IMR-90 (cell line): ENCODE data around the gene PDGFD. TPM values are rescaled to one million over a fixed set of nuclear protein-coding genes. Genes with fewer than 3 reads are reported as not detected.

ENCODE experiments used
- ATAC-seq: fragments of 200-7000 bp; cut with Tn5 transposase; 2 replicates; pipeline ENCODE4 v1.9.1; 2020; ENCODE audit warnings: low read depth, mild to moderate bottlenecking, moderate library complexity
- BruUV-seq: library from RNA; stranded (reverse); fragments of 400-500 nt; replicated peaks from 2 replicates; lab custom pipeline; 2021; lab: Mats Ljungman, UMichigan
- CTCF ChIA-PET: fragments of 300-600 bp; formaldehyde crosslinking; extraction: SDS; loops from one replicate; lab custom pipeline; 2021; ENCODE audit warnings: antibody characterized with exemption; lab: Yijun Ruan, JAX
- POLR2A ChIA-PET: fragments of 300-600 bp; sonication (Branson Sonifier 250); formaldehyde crosslinking; loops from one replicate; lab custom pipeline; 2022; ENCODE audit warnings: antibody characterized with exemption; ENCODE audit not compliant: unreplicated experiment; lab: Charles Lee
- DNase-seq: peaks from one replicate; pipeline ENCODE4 v3.0.0; 2013
- H2AFZ ChIP-seq: replicated peaks from 2 replicates; pipeline ENCODE3; 2013; ENCODE audit warnings: low read length, mild to moderate bottlenecking; ENCODE audit not compliant: poor library complexity
- H2AK5ac ChIP-seq: 2 replicates; pipeline ENCODE4 v1.6.1; 2013; ENCODE audit warnings: low read depth, low read length, inconsistent platforms
- H2AK9ac ChIP-seq: replicated peaks from 2 replicates; pipeline ENCODE3; 2013; ENCODE audit warnings: mild to moderate bottlenecking, low read depth, low read length, moderate library complexity; ENCODE audit not compliant: poor library complexity
- H2BK120ac ChIP-seq: 2 replicates; pipeline ENCODE4 v1.6.1; 2013; ENCODE audit warnings: low read depth, low read length, inconsistent platforms
- H2BK15ac ChIP-seq: 3 replicates; pipeline ENCODE4 v1.6.1; 2013; ENCODE audit warnings: low read depth, low read length, inconsistent platforms
- H2BK20ac ChIP-seq: 2 replicates; pipeline ENCODE4 v1.6.1; 2013; ENCODE audit warnings: low read depth, mild to moderate bottlenecking, inconsistent platforms, low read length, moderate library complexity
- H2BK5ac ChIP-seq: 2 replicates; pipeline ENCODE4 v1.6.1; 2013; ENCODE audit warnings: mild to moderate bottlenecking, low read depth, low read length, inconsistent platforms; ENCODE audit not compliant: poor library complexity, severe bottlenecking
- H3K14ac ChIP-seq: replicated peaks from 2 replicates; pipeline ENCODE4 v1.6.1; 2013; ENCODE audit warnings: low read depth, low read length, inconsistent platforms
- H3K18ac ChIP-seq: 2 replicates; pipeline ENCODE4 v1.6.1; 2013; ENCODE audit warnings: low read depth, low read length, control low read depth
- H3K23ac ChIP-seq: 2 replicates; pipeline ENCODE4 v1.6.1; 2013; ENCODE audit warnings: low read depth, low read length, inconsistent platforms
- H3K27ac ChIP-seq: 2 replicates; pipeline ENCODE4 v1.5.1; 2013; ENCODE audit warnings: mild to moderate bottlenecking, control low read depth, low read length; ENCODE audit not compliant: insufficient read depth
- H3K27me3 ChIP-seq: 2 replicates; pipeline ENCODE4 v1.6.1; 2013; ENCODE audit warnings: low read length; ENCODE audit not compliant: control insufficient read depth, insufficient read depth
- H3K36me3 ChIP-seq: 2 replicates; pipeline ENCODE4 v1.6.1; 2013; ENCODE audit warnings: low read length, mixed read lengths; ENCODE audit not compliant: control insufficient read depth, insufficient read depth
- H3K4ac ChIP-seq: 2 replicates; pipeline ENCODE4 v1.6.1; 2013; ENCODE audit warnings: low read depth, low read length, inconsistent platforms
- H3K4me1 ChIP-seq: 2 replicates; pipeline ENCODE4 v1.6.1; 2013; ENCODE audit warnings: low read length, mixed read lengths; ENCODE audit not compliant: control insufficient read depth, insufficient read depth
- H3K4me2 ChIP-seq: 2 replicates; pipeline ENCODE4 v1.6.1; 2013; ENCODE audit warnings: low read depth, mild to moderate bottlenecking, control low read depth, low read length, moderate library complexity
- H3K4me3 ChIP-seq: 2 replicates; pipeline ENCODE4 v1.5.1; 2013; ENCODE audit warnings: low read depth, mild to moderate bottlenecking, control low read depth, low read length, moderate library complexity; ENCODE audit not compliant: insufficient read depth
- H3K56ac ChIP-seq: 2 replicates; pipeline ENCODE4 v1.6.1; 2013; ENCODE audit warnings: low read length, inconsistent platforms; ENCODE audit not compliant: insufficient read depth; ENCODE audit errors: extremely low read depth
- H3K79me1 ChIP-seq, 2 experiments: 2 replicates each; pipeline ENCODE4 v1.6.1; 2013; ENCODE audit warnings: low read length in 2 of 2, inconsistent platforms in 1 of 2, low read depth in 1 of 2
- H3K9ac ChIP-seq: 2 replicates; pipeline ENCODE4 v1.6.1; 2013; ENCODE audit warnings: low read depth, low read length, control low read depth
- H3K9me1 ChIP-seq: 2 replicates; pipeline ENCODE4 v1.6.1; 2013; ENCODE audit warnings: low read length, inconsistent platforms; ENCODE audit not compliant: insufficient read depth
- H3K9me3 ChIP-seq: 2 replicates; pipeline ENCODE4 v1.6.1; 2013; ENCODE audit warnings: low read length; ENCODE audit not compliant: control insufficient read depth, insufficient read depth
- H4K20me1 ChIP-seq: 2 replicates; pipeline ENCODE4 v1.6.1; 2013; ENCODE audit warnings: low read length, inconsistent platforms; ENCODE audit not compliant: insufficient read depth
- H4K5ac ChIP-seq: 2 replicates; pipeline ENCODE4 v1.6.1; 2013; ENCODE audit warnings: mild to moderate bottlenecking, low read depth, low read length, control low read depth
- H4K8ac ChIP-seq, 2 experiments: 2 replicates each; pipeline ENCODE4 v1.6.1; 2013; ENCODE audit warnings: low read depth in 2 of 2, low read length in 2 of 2, control low read depth in 1 of 2, inconsistent platforms in 1 of 2
- H4K91ac ChIP-seq: 2 replicates; pipeline ENCODE4 v1.6.1; 2013; ENCODE audit warnings: low read depth, low read length, inconsistent platforms; ENCODE audit not compliant: insufficient read depth
- BHLHE40 ChIP-seq: fragments of 150-350 bp; IDR thresholded peaks from 2 replicates; pipeline ENCODE4 v1.6.1; 2016; ENCODE audit warnings: mild to moderate bottlenecking, low read depth, low read length
- CEBPB ChIP-seq: IDR thresholded peaks from 2 replicates; pipeline ENCODE4 v1.6.1; 2012; ENCODE audit warnings: low read depth, low read length, improper control_type of control experiment
- CHD1 ChIP-seq: IDR thresholded peaks from 2 replicates; pipeline ENCODE4 v1.6.1; 2012; ENCODE audit warnings: low read depth, low read length, improper control_type of control experiment
- FOS ChIP-seq: fragments of 150-350 bp; IDR thresholded peaks from 2 replicates; pipeline ENCODE4 v1.6.1; 2016; ENCODE audit warnings: low read depth, low read length
- MAFK ChIP-seq: IDR thresholded peaks from 2 replicates; pipeline ENCODE4 v1.6.1; 2012; ENCODE audit warnings: low read depth, low read length, improper control_type of control experiment
- MAZ ChIP-seq: IDR thresholded peaks from 2 replicates; pipeline ENCODE4 v1.6.1; 2012; ENCODE audit warnings: low read depth, mild to moderate bottlenecking, low read length, improper control_type of control experiment, moderate library complexity, borderline replicate concordance
- MXI1 ChIP-seq: IDR thresholded peaks from 2 replicates; pipeline ENCODE4 v1.6.1; 2012; ENCODE audit warnings: low read depth, mild to moderate bottlenecking, low read length, moderate library complexity, borderline replicate concordance
- NFE2L2 ChIP-seq: fragments of 150-350 bp; IDR thresholded peaks from 2 replicates; pipeline ENCODE4 v1.6.1; 2016; ENCODE audit warnings: low read depth, mild to moderate bottlenecking, low read length
- POLR2A ChIP-seq: IDR thresholded peaks from 2 replicates; pipeline ENCODE4 v1.6.1; 2012; ENCODE audit warnings: mild to moderate bottlenecking, low read depth, low read length
- RAD21 ChIP-seq: IDR thresholded peaks from 2 replicates; pipeline ENCODE4 v1.6.1; 2012; ENCODE audit warnings: low read length, improper control_type of control experiment
- RCOR1 ChIP-seq: IDR thresholded peaks from 2 replicates; pipeline ENCODE4 v1.6.1; 2012; ENCODE audit warnings: mild to moderate bottlenecking, low read length, improper control_type of control experiment; ENCODE audit not compliant: insufficient replicate concordance
- RFX5 ChIP-seq: IDR thresholded peaks from 2 replicates; pipeline ENCODE4 v1.8.0; 2012; ENCODE audit warnings: low read depth, mild to moderate bottlenecking, low read length, moderate library complexity
- SMC3 ChIP-seq: fragments of 150-350 bp; IDR thresholded peaks from 2 replicates; pipeline ENCODE4 v1.6.1; 2016; ENCODE audit warnings: low read depth, mild to moderate bottlenecking, antibody characterized with exemption, low read length, moderate library complexity
- WGBS, 2 experiments: methylation state at CpG; one replicate each; pipeline versions ENCODE4 v1.1.5 to v1.1.7; 2013; ENCODE audit warnings: missing lambda C conversion rate in 2 of 2; ENCODE audit not compliant: insufficient read length in 1 of 2; ENCODE audit errors: extremely low coverage in 2 of 2; 5-methylcytosine and 5-hydroxymethylcytosine counted together
- dilution Hi-C: fragments of 300-500 bp; cut with HindIII; formaldehyde crosslinking; loops from one replicate; pipeline ENCODE4 v1.14.3; 2018; ENCODE audit warnings: low sequenced_read_pairs; ENCODE audit not compliant: unreplicated experiment
- in situ Hi-C: fragments of 300-500 bp; cut with MboI; formaldehyde crosslinking; loops from 3 replicates; pipeline ENCODE4 v1.14.3; 2019; ENCODE audit warnings: low sequenced_read_pairs, inconsistent platforms, mixed read lengths
- intact Hi-C: fragments of 100-400 bp; cut with micrococcal nuclease; formaldehyde crosslinking; loops from 2 replicates; pipeline ENCODE4 v1.10.0; 2022
- polyA plus RNA-seq, 3 experiments: library from polyadenylated mRNA; depleted of rRNA; stranded (reverse); fragments of >200 nt; gene quantifications; 2 replicates each; pipeline ENCODE4 v1.2.3, GENCODE V29; 2012; ENCODE audit warnings: low replicate concordance in 1 of 3
- total RNA-seq: library from RNA; depleted of rRNA; stranded (reverse); fragments of >200 nt; gene quantifications from 2 replicates; pipeline ENCODE4 v1.2.3, GENCODE V29; 2012
- TF ChIP-seq, protein P1 (sequence below): fragments of 150-350 bp; IDR thresholded peaks from 2 replicates; pipeline ENCODE4 v1.6.1; 2016; ENCODE audit warnings: low read depth, mild to moderate bottlenecking, low read length, moderate library complexity, borderline replicate concordance
- TF ChIP-seq, protein P2 (sequence below): conservative IDR thresholded peaks from 2 replicates; pipeline ENCODE4 v1.5.1; 2012; ENCODE audit warnings: mild to moderate bottlenecking, low read depth, low read length, improper control_type of control experiment
- TF ChIP-seq, protein P3 (sequence below): fragments of 150-350 bp; IDR thresholded peaks from 2 replicates; pipeline ENCODE4 v1.6.1; 2017; ENCODE audit warnings: mild to moderate bottlenecking, antibody characterized with exemption, low read length, low read depth

The PDGFD gene
- total and polyA plus RNA-seq, 2 of the 4 experiments (the other 2 are of a cell fraction), result 2.1 to 3.0 TPM

DNA sequence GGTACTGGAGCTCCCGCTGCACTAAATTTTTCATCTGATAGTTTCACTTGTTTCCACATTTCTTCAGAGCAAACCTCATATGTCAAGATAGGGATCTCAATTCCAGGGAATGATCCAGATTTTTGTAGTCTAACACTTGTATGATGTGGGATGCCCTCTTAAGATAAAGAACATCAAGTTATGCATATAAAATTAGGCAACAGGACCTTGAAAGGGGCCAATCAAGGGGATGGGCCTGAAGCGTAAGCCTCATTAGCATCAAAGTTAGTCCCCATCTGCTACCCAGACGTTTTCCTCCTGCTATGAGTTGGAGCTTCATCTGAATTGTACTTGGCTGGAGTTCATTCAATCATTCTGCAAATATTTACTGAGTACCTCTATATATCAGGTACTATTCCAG lies 17.5 kb downstream of the PDGFD start:
- Histone ChIP-seq H3K23ac (no peak overlapping the region), H4K91ac (no peak overlapping the region), H4K8ac (no peak overlapping the region), H3K9ac (no peak overlapping the region), H2BK20ac (no peak overlapping the region), H4K20me1 (no peaks in the 10 kb centered on the region), H2BK5ac (no peak overlapping the region), H4K5ac (no peak overlapping the region), H3K4me1 (peaks cover 4% of the 10 kb centered on the region; the same call in 1 of the 2 replicates), H2AFZ (no peak overlapping the region), H2BK120ac (no peak overlapping the region), H3K9me3 (peaks cover 3% of the 10 kb centered on the region), H3K27ac (no peak overlapping the region), H2BK15ac (no peak overlapping the region), H2AK5ac (no peak overlapping the region), H3K79me1 (no peaks in the 10 kb centered on the region), H3K56ac (no peak overlapping the region), H3K14ac (no peak overlapping the region), H3K36me3 (no peaks in the 10 kb centered on the region), H3K18ac (no peak overlapping the region), H3K4me3 (no peak overlapping the region), H2AK9ac (no peak overlapping the region), H3K4ac (no peak overlapping the region), H3K9me1 (no peaks in the 10 kb centered on the region), H3K27me3 (no peaks in the 10 kb centered on the region), H3K4me2 (no peak overlapping the region)
- no peak for ATAC-seq
- TF ChIP-seq NFE2L2 (no peak), RFX5 (no peak), BHLHE40 (no peak), CHD1 (no peak), SMC3 (no peak), RAD21 (no peak), FOS (no peak), MAFK (no peak), CEBPB (no peak), MAZ (no peak), RCOR1 (no peak), POLR2A (no peak), MXI1 (no peak)
- TF ChIP-seq, protein P1, sequence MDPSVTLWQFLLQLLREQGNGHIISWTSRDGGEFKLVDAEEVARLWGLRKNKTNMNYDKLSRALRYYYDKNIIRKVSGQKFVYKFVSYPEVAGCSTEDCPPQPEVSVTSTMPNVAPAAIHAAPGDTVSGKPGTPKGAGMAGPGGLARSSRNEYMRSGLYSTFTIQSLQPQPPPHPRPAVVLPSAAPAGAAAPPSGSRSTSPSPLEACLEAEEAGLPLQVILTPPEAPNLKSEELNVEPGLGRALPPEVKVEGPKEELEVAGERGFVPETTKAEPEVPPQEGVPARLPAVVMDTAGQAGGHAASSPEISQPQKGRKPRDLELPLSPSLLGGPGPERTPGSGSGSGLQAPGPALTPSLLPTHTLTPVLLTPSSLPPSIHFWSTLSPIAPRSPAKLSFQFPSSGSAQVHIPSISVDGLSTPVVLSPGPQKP, result no peak
- TF ChIP-seq, protein P2, sequence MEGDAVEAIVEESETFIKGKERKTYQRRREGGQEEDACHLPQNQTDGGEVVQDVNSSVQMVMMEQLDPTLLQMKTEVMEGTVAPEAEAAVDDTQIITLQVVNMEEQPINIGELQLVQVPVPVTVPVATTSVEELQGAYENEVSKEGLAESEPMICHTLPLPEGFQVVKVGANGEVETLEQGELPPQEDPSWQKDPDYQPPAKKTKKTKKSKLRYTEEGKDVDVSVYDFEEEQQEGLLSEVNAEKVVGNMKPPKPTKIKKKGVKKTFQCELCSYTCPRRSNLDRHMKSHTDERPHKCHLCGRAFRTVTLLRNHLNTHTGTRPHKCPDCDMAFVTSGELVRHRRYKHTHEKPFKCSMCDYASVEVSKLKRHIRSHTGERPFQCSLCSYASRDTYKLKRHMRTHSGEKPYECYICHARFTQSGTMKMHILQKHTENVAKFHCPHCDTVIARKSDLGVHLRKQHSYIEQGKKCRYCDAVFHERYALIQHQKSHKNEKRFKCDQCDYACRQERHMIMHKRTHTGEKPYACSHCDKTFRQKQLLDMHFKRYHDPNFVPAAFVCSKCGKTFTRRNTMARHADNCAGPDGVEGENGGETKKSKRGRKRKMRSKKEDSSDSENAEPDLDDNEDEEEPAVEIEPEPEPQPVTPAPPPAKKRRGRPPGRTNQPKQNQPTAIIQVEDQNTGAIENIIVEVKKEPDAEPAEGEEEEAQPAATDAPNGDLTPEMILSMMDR, result no peak
- TF ChIP-seq, protein P3, sequence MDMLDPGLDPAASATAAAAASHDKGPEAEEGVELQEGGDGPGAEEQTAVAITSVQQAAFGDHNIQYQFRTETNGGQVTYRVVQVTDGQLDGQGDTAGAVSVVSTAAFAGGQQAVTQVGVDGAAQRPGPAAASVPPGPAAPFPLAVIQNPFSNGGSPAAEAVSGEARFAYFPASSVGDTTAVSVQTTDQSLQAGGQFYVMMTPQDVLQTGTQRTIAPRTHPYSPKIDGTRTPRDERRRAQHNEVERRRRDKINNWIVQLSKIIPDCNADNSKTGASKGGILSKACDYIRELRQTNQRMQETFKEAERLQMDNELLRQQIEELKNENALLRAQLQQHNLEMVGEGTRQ, result no peak
- BruUV-seq, result no TSS peak
- no CpG with 5 or more reads among the region's 3 CpGs for WGBS, 2 experiments
- in situ Hi-C loops, result no loop called here
- ChIA-PET POLR2A (interaction anchor here (0.6 kb wide), 1 partner anchor 154 kb away, joined by 3 read pairs; no protein-coding TSS in a partner anchor), CTCF (no interaction called here)
- dilution Hi-C loops, result no loop called here
- no peak for DNase-seq
- intact Hi-C loops, result no loop called here
